ENCODE measurements around the gene ACAA1. TPM values are rescaled to one million over a fixed set of nuclear protein-coding genes. Genes with fewer than 3 reads are reported as not detected.

ACAA1 gene
- total RNA-seq, 5 donors from 2014 or later (not counting 1 experiment from before 2014, with no cell fraction given) = 70.7 to 97.1 (median 90.8) TPM

- ChIA-PET CTCF (interaction anchor here (0.6 to 1.5 kb wide), 5 partner anchors 47 to 184 kb away, joined by 3 to 4 read pairs (median 3); no protein-coding TSS in a partner anchor), POLR2A (interaction anchor here in 1 of 2 donors (0.6 kb wide), 1 partner anchor 338 kb away, joined by 3 read pairs; the partner anchor contains the start of gene ACVR2B)
- DNase-seq = peak in 2 of 35 experiments; percentile 5 to 14
- H3K4me1 Mint-ChIP-seq = peaks cover 2 to 17% (median 12%) of the 10 kb centered on the region in 3 donors
- no peak overlapping the region for H3K4me3 Mint-ChIP-seq
- no peak for ATAC-seq (replicated peaks in 1 of 4)
- H3K36me3 ChIP-seq (ENCODE audit: control insufficient read depth in 2 of 2, extremely low read depth in 1 of 2, insufficient read depth in 1 of 2, low read length in 1 of 2) = peaks cover 5 to 8% of the 10 kb centered on the region in 2 donors
- no peak overlapping the region for H3K4me3 ChIP-seq (ENCODE audit: control insufficient read depth in 1 of 2, extremely low read depth in 1 of 2, low read length in 1 of 2)
- H3K36me3 Mint-ChIP-seq = peaks cover 7% of the 10 kb centered on the region
- H3K9me3 Mint-ChIP-seq = no peaks in the 10 kb centered on the region
- H3K27ac ChIP-seq (ENCODE audit: low read length) = no peak overlapping the region
- H3K9me3 ChIP-seq = no peaks in the 10 kb centered on the region
- peaks cover 0 to 5% of the 10 kb centered on the region in 2 experiments for H3K4me1 ChIP-seq (ENCODE audit: control insufficient read depth in 1 of 2, extremely low read depth in 1 of 2, insufficient read depth in 2 of 2, low read length in 2 of 2)
- H3K27me3 ChIP-seq (replicated peaks in 1 of 2; ENCODE audit: control insufficient read depth in 2 of 2, extremely low read depth in 1 of 2, insufficient read depth in 2 of 2, low read length in 1 of 2) = peaks cover 0 to 3% of the 10 kb centered on the region in 2 experiments
- H3K27ac Mint-ChIP-seq = no peak overlapping the region
- no peaks in the 10 kb centered on the region for H3K27me3 Mint-ChIP-seq
- WGBS (ENCODE audit: insufficient coverage) = 57% methylated on average over 8 of the region's 9 CpGs
Measured at GRCh38 chr3:38115645-38116427, 21.1 kb downstream of the ACAA1 start.

DNA sequence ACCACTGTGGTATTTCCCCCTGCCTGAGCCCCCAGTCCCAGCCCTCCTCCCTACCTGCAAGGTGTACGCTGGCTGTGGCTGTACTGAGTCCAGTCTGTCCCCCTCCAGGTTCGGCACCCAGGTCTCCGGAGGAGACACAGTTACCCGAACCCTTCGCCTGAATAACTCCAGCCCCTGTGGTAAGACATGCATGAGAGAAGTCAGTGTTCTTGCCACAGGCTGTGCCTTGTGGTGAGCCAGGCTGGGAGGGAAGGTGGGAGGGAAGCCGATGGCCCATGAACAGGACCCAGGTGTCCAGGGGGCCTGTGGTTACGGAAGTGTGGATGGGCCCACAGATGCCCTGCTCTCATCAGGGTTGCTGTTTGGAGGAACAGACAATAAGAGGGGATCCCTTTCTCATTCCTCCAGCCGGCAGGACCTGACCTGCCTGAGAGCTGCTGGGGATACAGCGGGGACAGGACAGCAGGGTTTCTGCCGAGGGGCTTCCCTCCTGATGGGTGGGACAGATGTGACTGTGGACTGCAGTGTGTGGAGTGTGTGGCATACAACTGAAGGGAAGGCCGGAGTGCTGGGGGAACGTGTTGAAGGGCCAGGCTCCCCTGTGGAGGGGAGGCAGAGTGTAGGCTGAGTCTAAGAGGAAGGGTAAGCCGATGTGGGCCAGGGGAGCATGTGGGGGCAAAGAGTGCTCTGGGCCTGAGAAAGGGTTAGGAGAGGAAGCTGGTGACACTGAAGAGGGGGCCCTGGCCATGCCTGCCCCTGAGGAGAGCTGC, 21.9 kb downstream of the ACAA1 start:
- Histone ChIP-seq H3K4me1 (ENCODE audit: control insufficient read depth in 1 of 2, extremely low read depth in 1 of 2, insufficient read depth in 2 of 2, low read length in 2 of 2) (peaks cover 0 to 5% of the 10 kb centered on the region in 2 experiments), H3K27ac (ENCODE audit: low read length) (no peak overlapping the region), H3K36me3 (ENCODE audit: control insufficient read depth in 2 of 2, extremely low read depth in 1 of 2, insufficient read depth in 1 of 2, low read length in 1 of 2) (peaks cover 0 to 8% of the 10 kb centered on the region in 2 donors), H3K4me3 (ENCODE audit: control insufficient read depth in 1 of 2, extremely low read depth in 1 of 2, low read length in 1 of 2) (no peak overlapping the region), H3K9me3 (no peaks in the 10 kb centered on the region), H3K27me3 (replicated peaks in 1 of 2; ENCODE audit: control insufficient read depth in 2 of 2, extremely low read depth in 1 of 2, insufficient read depth in 2 of 2, low read length in 1 of 2) (peaks cover 0 to 3% of the 10 kb centered on the region in 2 experiments)
- CTCF ChIA-PET = no interaction called here
- peaks cover 2 to 17% (median 12%) of the 10 kb centered on the region in 3 donors for H3K4me1 Mint-ChIP-seq
- 77% methylated on average over 9 of the region's 13 CpGs for WGBS (ENCODE audit: insufficient coverage)
- H3K4me3 Mint-ChIP-seq = no peak overlapping the region
- POLR2A ChIA-PET = interaction anchor here in 1 of 2 donors (0.6 kb wide), 1 partner anchor 338 kb away, joined by 3 read pairs; the partner anchor contains the start of gene ACVR2B
- no peaks in the 10 kb centered on the region for H3K27me3 Mint-ChIP-seq
- H3K27ac Mint-ChIP-seq = no peak overlapping the region
- peaks cover 1% of the 10 kb centered on the region for H3K36me3 Mint-ChIP-seq
- H3K9me3 Mint-ChIP-seq = no peaks in the 10 kb centered on the region
- no peak for ATAC-seq (replicated peaks in 1 of 4)
- peak in 2 of 35 experiments; percentile 11 to 20 for DNase-seq

DNA sequence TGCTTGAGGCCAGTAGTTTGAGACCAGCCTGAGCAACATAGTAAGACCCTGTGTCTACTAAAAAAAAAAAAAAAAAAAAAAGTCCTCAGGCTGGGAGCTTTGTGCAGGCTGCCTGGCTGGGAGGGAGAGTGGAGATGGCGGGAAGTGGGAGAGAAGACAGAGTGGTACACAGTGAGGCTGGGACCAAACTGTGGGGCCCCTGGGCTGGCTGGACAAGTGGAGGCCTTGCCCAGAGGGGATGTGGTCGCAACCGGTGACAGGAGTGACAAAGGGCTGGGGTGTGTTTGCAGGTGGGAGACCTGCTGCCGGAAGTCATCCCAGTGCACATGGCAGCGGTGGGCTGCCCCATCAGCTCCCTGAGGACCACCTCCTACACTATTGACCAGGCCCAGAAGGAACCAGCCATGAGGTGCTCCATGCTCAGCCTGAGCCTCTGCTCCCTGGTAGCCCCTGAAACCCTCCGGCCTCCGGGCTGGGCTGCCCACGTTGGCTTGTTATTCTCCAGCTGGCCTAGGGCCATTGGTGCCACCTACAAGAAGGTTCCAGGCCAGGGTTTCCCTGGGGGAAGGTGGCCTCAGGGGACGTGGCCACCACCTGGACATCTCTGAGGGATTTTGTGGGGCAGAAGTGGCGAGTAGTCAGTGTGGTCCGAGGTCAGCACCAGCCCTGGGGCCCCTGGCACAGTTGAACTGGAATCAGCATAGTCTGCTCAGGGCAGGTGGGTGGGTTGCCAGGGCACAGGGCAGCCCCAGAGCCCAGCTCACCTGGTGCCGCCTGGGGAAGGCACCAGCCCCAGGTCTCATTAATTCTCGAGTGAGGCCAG, 22.7 kb downstream of the ACAA1 start:
- Histone ChIP-seq H3K9me3 (no peaks in the 10 kb centered on the region), H3K27me3 (replicated peaks in 1 of 2; ENCODE audit: control insufficient read depth in 2 of 2, extremely low read depth in 1 of 2, insufficient read depth in 2 of 2, low read length in 1 of 2) (peaks cover 0 to 3% of the 10 kb centered on the region in 2 experiments), H3K4me1 (ENCODE audit: control insufficient read depth in 1 of 2, extremely low read depth in 1 of 2, insufficient read depth in 2 of 2, low read length in 2 of 2) (peaks cover 0 to 5% of the 10 kb centered on the region in 2 experiments), H3K27ac (ENCODE audit: low read length) (no peak overlapping the region), H3K36me3 (ENCODE audit: control insufficient read depth in 2 of 2, extremely low read depth in 1 of 2, insufficient read depth in 1 of 2, low read length in 1 of 2) (peaks cover 0 to 5% of the 10 kb centered on the region in 2 donors), H3K4me3 (ENCODE audit: control insufficient read depth in 1 of 2, extremely low read depth in 1 of 2, low read length in 1 of 2) (no peak overlapping the region)
- DNase-seq (peak in 2 of 35 experiments; percentile 9 to 22), ATAC-seq (replicated peaks in 1 of 4) (no peak)
- Mint-ChIP-seq H3K9me3 (no peaks in the 10 kb centered on the region), H3K4me3 (no peak overlapping the region), H3K27ac (no peak overlapping the region), H3K36me3 (no peaks in the 10 kb centered on the region), H3K27me3 (no peaks in the 10 kb centered on the region), H3K4me1 (peaks cover 2 to 17% (median 12%) of the 10 kb centered on the region in 3 donors)
- whole genome bisulfite sequencing (ENCODE audit: insufficient coverage) = 81% methylated on average over 8 of the region's 13 CpGs
- CTCF ChIA-PET = no interaction called here
- POLR2A ChIA-PET = no interaction called here

DNA sequence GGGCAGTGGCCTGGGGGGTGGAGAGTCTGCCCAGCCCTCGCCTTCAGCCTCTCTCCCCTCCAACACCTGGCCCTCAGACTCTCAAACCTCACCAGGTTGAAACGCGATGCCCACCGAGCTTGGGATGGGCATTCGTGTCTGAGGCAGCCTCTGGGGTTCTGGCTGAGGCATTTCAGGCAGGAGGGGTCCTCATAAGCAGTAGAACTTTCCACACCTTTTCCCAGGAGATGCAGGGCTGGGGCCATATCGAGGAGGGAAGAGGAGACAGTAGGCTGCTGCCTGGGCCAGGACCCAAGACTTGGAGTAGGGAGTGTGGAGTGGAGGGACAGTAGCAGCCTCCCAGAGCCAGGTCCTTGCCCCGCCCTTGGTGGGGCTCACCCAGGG, 24.6 kb downstream of the ACAA1 start:
- Mint-ChIP-seq H3K4me1 (peaks cover 0 to 8% (median 4%) of the 10 kb centered on the region in 3 donors), H3K9me3 (no peaks in the 10 kb centered on the region), H3K27ac (no peak overlapping the region), H3K36me3 (no peaks in the 10 kb centered on the region), H3K4me3 (no peak overlapping the region), H3K27me3 (no peaks in the 10 kb centered on the region)
- H3K36me3 ChIP-seq (ENCODE audit: control insufficient read depth in 2 of 2, extremely low read depth in 1 of 2, insufficient read depth in 1 of 2, low read length in 1 of 2) = peaks cover 0 to 2% of the 10 kb centered on the region in 2 donors
- no peaks in the 10 kb centered on the region for H3K4me1 ChIP-seq (ENCODE audit: control insufficient read depth in 1 of 2, extremely low read depth in 1 of 2, insufficient read depth in 2 of 2, low read length in 2 of 2)
- H3K9me3 ChIP-seq = no peaks in the 10 kb centered on the region
- no peak overlapping the region for H3K4me3 ChIP-seq (ENCODE audit: control insufficient read depth in 1 of 2, extremely low read depth in 1 of 2, low read length in 1 of 2)
- ATAC-seq (replicated peaks in 1 of 4) = no peak
- ChIA-PET POLR2A (no interaction called here), CTCF (no interaction called here)
- H3K27ac ChIP-seq (ENCODE audit: low read length) = no peak overlapping the region
- DNase-seq = peak in 1 of 35 experiments; percentile 22
- H3K27me3 ChIP-seq (replicated peaks in 1 of 2; ENCODE audit: control insufficient read depth in 2 of 2, extremely low read depth in 1 of 2, insufficient read depth in 2 of 2, low read length in 1 of 2) = peaks cover 0 to 14% of the 10 kb centered on the region in 2 experiments
- 86% methylated on average over 1 of the region's 7 CpGs for WGBS (ENCODE audit: insufficient coverage)

DNA sequence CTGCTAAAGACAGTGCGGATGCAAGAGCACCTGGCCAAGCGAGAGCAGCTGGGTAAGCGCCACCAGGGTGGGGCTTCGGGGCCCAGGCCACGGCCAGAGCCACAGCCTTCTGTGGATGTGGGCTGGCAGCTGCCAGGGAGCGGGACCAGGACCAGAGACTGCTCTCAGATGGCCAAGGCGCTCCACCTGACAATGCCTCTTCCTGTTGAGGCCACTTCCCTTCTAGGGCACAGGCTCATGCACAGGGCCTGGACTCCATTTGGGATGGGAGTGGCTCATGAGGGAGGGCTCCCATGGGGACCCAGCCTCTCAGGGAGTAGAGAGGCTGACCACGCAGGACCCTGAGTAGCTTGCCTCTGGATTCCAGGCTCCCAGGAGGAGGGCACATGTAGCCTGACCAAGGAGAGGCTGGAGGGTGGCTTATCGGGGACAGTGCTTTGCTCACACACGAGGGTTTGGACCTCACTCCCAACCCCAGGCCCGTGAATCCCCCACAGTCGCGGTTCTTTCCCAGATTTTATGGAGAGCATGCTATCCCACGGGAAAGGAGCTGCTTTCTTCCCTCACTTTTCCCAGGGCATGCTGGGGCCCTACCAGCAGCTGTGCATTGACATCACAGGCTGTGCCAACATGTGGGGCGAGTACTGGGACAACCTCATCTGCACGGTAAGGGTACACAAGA, 25.1 kb downstream of the ACAA1 start:
- Mint-ChIP-seq H3K27ac (no peak overlapping the region), H3K27me3 (no peaks in the 10 kb centered on the region), H3K36me3 (no peaks in the 10 kb centered on the region), H3K4me3 (no peak overlapping the region), H3K9me3 (no peaks in the 10 kb centered on the region), H3K4me1 (peaks cover 0 to 8% (median 4%) of the 10 kb centered on the region in 3 donors)
- Histone ChIP-seq H3K9me3 (no peaks in the 10 kb centered on the region), H3K36me3 (ENCODE audit: control insufficient read depth in 2 of 2, extremely low read depth in 1 of 2, insufficient read depth in 1 of 2, low read length in 1 of 2) (no peaks in the 10 kb centered on the region), H3K4me3 (ENCODE audit: control insufficient read depth in 1 of 2, extremely low read depth in 1 of 2, low read length in 1 of 2) (no peak overlapping the region), H3K27ac (ENCODE audit: low read length) (no peak overlapping the region), H3K27me3 (replicated peaks in 1 of 2; ENCODE audit: control insufficient read depth in 2 of 2, extremely low read depth in 1 of 2, insufficient read depth in 2 of 2, low read length in 1 of 2) (peaks cover 0 to 14% of the 10 kb centered on the region in 2 experiments), H3K4me1 (ENCODE audit: control insufficient read depth in 1 of 2, extremely low read depth in 1 of 2, insufficient read depth in 2 of 2, low read length in 2 of 2) (no peaks in the 10 kb centered on the region)
- peak in 1 of 35 experiments; percentile 23 for DNase-seq
- CTCF ChIA-PET = no interaction called here
- POLR2A ChIA-PET = no interaction called here
- WGBS (ENCODE audit: insufficient coverage) = 80% methylated on average over 11 of the region's 16 CpGs
- ATAC-seq (replicated peaks in 1 of 4) = no peak
